ENCODE data around the gene SLC13A4.

DNA sequence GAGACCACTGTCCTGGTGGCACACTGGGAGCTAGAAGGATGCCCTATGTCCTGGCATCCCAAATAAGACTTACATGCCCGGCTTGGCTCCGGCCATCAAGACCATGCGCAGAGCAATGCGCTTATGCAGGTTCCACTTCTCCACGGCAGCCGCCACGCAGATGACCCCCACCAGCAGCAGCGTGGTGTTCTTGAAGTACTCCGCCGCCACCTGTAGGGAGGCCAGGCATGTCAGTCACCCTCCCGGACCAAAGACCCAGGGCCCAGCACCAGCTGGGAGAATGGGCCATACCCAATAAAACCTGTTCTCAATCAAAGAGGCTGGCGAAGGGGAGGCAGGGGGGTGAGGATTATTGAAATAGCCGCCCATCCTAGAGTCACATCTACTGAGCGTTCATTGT, 19.9 kb downstream of the SLC13A4 start:
- TF ChIP-seq, protein P1, sequence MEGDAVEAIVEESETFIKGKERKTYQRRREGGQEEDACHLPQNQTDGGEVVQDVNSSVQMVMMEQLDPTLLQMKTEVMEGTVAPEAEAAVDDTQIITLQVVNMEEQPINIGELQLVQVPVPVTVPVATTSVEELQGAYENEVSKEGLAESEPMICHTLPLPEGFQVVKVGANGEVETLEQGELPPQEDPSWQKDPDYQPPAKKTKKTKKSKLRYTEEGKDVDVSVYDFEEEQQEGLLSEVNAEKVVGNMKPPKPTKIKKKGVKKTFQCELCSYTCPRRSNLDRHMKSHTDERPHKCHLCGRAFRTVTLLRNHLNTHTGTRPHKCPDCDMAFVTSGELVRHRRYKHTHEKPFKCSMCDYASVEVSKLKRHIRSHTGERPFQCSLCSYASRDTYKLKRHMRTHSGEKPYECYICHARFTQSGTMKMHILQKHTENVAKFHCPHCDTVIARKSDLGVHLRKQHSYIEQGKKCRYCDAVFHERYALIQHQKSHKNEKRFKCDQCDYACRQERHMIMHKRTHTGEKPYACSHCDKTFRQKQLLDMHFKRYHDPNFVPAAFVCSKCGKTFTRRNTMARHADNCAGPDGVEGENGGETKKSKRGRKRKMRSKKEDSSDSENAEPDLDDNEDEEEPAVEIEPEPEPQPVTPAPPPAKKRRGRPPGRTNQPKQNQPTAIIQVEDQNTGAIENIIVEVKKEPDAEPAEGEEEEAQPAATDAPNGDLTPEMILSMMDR (IDR thresholded peaks at IDR 0.05; ENCODE audit: insufficient read depth, low read length): no peak
- TF ChIP-seq, protein P2, sequence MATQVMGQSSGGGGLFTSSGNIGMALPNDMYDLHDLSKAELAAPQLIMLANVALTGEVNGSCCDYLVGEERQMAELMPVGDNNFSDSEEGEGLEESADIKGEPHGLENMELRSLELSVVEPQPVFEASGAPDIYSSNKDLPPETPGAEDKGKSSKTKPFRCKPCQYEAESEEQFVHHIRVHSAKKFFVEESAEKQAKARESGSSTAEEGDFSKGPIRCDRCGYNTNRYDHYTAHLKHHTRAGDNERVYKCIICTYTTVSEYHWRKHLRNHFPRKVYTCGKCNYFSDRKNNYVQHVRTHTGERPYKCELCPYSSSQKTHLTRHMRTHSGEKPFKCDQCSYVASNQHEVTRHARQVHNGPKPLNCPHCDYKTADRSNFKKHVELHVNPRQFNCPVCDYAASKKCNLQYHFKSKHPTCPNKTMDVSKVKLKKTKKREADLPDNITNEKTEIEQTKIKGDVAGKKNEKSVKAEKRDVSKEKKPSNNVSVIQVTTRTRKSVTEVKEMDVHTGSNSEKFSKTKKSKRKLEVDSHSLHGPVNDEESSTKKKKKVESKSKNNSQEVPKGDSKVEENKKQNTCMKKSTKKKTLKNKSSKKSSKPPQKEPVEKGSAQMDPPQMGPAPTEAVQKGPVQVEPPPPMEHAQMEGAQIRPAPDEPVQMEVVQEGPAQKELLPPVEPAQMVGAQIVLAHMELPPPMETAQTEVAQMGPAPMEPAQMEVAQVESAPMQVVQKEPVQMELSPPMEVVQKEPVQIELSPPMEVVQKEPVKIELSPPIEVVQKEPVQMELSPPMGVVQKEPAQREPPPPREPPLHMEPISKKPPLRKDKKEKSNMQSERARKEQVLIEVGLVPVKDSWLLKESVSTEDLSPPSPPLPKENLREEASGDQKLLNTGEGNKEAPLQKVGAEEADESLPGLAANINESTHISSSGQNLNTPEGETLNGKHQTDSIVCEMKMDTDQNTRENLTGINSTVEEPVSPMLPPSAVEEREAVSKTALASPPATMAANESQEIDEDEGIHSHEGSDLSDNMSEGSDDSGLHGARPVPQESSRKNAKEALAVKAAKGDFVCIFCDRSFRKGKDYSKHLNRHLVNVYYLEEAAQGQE (IDR thresholded peaks at IDR 0.05; ENCODE audit: insufficient replicate concordance, low read depth): no peak
- TF ChIP-seq POLR2AphosphoS5 (IDR thresholded peaks at IDR 0.05; ENCODE audit: low read depth): no peak

All from HL-60 (cell line).